ENCODE data around the gene ATP6V1B1. TPM values are rescaled to one million over a fixed set of nuclear protein-coding genes. Genes with fewer than 3 reads are reported as not detected.

The ATP6V1B1 gene
- total RNA-seq, 2 donors from 2014 or later, result not detected

DNA sequence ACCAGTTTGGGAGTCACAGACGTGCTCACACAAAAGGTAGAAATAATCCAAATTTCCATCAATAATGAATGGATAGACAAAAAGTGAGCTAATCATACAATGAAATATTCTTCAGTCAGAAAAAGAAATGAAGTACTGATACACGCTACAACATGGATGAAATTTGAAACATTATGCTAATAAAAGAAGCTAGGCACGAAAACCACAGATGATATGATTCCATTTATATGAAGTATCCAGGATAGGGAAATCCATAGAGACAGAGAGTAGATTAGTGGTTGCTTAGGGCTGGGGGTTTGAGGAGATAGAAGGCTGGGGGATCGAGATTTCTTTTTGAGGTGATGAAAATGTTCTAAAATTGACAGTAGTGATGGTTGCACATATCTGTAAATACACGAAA lies 43.0 kb upstream of the ATP6V1B1 start:
- no peaks in the 10 kb centered on the region for H3K9me3 Mint-ChIP-seq
- Histone ChIP-seq H3K36me3 (ENCODE audit: control insufficient read depth, insufficient read depth, low read length) (no peaks in the 10 kb centered on the region), H3K27ac (ENCODE audit: low read depth, low read length) (no peak overlapping the region), H3K4me1 (ENCODE audit: control insufficient read depth, insufficient read depth, low read length) (peaks cover 5% of the 10 kb centered on the region), H3K9me3 (ENCODE audit: control insufficient read depth, low read length) (no peaks in the 10 kb centered on the region), H3K9ac (ENCODE audit: extremely low read depth, low read length, poor library complexity, severe bottlenecking) (no peak overlapping the region), H3K4me3 (ENCODE audit: low read length) (no peak overlapping the region), H3K27me3 (ENCODE audit: control insufficient read depth, insufficient read depth, low read length, poor library complexity, severe bottlenecking) (peaks cover 100% of the 10 kb centered on the region)
- peaks cover 100% of the 10 kb centered on the region for H3K27me3 Mint-ChIP-seq (ENCODE audit: insufficient read depth)
- peaks cover 18% of the 10 kb centered on the region for H3K4me1 Mint-ChIP-seq
- H3K4me3 Mint-ChIP-seq, result no peak overlapping the region
- H3K27ac Mint-ChIP-seq, result no peak overlapping the region
- DNase-seq, result no peak
- TF ChIP-seq, protein P1, sequence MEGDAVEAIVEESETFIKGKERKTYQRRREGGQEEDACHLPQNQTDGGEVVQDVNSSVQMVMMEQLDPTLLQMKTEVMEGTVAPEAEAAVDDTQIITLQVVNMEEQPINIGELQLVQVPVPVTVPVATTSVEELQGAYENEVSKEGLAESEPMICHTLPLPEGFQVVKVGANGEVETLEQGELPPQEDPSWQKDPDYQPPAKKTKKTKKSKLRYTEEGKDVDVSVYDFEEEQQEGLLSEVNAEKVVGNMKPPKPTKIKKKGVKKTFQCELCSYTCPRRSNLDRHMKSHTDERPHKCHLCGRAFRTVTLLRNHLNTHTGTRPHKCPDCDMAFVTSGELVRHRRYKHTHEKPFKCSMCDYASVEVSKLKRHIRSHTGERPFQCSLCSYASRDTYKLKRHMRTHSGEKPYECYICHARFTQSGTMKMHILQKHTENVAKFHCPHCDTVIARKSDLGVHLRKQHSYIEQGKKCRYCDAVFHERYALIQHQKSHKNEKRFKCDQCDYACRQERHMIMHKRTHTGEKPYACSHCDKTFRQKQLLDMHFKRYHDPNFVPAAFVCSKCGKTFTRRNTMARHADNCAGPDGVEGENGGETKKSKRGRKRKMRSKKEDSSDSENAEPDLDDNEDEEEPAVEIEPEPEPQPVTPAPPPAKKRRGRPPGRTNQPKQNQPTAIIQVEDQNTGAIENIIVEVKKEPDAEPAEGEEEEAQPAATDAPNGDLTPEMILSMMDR (conservative IDR thresholded peaks at IDR 0.05), result no peak
- no peaks in the 10 kb centered on the region for H3K36me3 Mint-ChIP-seq (ENCODE audit: low read depth)
- 58 to 64% methylated on average over 2 to 4 of the region's 5 CpGs for WGBS, 2 experiments (ENCODE audit: insufficient coverage in 1 of 2, insufficient read length in 1 of 2)

DNA sequence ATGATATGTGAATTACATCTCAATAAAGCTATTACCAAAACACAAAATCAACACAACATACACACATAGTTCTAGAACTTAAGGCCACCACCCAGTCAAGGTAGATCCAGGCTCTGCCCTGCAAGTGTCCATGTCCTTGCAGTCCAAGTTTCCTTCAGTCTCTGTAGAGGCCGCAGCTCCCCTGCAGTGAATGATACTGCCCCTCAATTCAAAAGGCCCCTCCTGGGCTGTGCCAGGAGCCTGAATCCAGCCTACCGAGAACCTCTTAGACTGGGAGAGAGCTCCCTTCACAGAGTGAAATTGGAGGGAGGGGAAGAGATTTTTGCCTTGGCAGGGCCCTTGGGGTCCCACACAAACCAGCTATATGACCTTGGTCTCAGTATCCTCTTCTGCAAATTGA lies 42.5 kb upstream of the ATP6V1B1 start:
- 31 to 36% methylated on average over 2 of the region's 2 CpGs for WGBS, 2 experiments (ENCODE audit: insufficient coverage in 1 of 2, insufficient read length in 1 of 2)
- Histone ChIP-seq H3K36me3 (ENCODE audit: control insufficient read depth, insufficient read depth, low read length) (no peaks in the 10 kb centered on the region), H3K9me3 (ENCODE audit: control insufficient read depth, low read length) (no peaks in the 10 kb centered on the region), H3K4me1 (ENCODE audit: control insufficient read depth, insufficient read depth, low read length) (peaks cover 5% of the 10 kb centered on the region), H3K27me3 (ENCODE audit: control insufficient read depth, insufficient read depth, low read length, poor library complexity, severe bottlenecking) (peaks cover 100% of the 10 kb centered on the region), H3K4me3 (ENCODE audit: low read length) (no peak overlapping the region), H3K9ac (ENCODE audit: extremely low read depth, low read length, poor library complexity, severe bottlenecking) (no peak overlapping the region), H3K27ac (ENCODE audit: low read depth, low read length) (no peak overlapping the region)
- H3K27ac Mint-ChIP-seq, result no peak overlapping the region
- TF ChIP-seq, protein P1 (conservative IDR thresholded peaks at IDR 0.05), result no peak
- H3K4me3 Mint-ChIP-seq, result no peak overlapping the region
- no peaks in the 10 kb centered on the region for H3K9me3 Mint-ChIP-seq
- no peaks in the 10 kb centered on the region for H3K36me3 Mint-ChIP-seq (ENCODE audit: low read depth)
- H3K27me3 Mint-ChIP-seq (ENCODE audit: insufficient read depth), result peaks cover 100% of the 10 kb centered on the region
- no peak for DNase-seq
- H3K4me1 Mint-ChIP-seq, result peaks cover 13% of the 10 kb centered on the region

DNA sequence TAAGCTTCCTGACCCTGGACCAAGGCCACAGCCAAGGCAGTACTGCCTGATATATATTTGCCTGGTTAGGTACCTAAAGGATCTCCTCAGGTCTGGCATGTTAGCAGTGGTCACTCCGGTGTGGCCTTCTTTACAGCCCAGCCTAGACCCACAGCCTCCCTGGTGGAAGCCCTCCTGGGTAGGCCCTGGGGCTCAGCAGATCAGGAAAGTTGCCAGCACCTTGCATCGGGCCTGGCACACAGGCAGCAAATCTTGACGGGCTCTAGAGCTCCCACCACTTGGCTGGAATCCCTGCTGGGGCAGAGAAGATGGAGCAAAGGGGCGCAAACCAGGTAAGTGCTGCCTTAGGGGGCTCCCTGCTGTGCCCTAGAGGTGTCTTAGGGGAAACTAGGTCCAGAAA lies 40.9 kb upstream of the ATP6V1B1 start:
- H3K9ac ChIP-seq (ENCODE audit: extremely low read depth, low read length, poor library complexity, severe bottlenecking), result no peak overlapping the region
- Mint-ChIP-seq H3K4me1 (peaks cover 12% of the 10 kb centered on the region), H3K36me3 (ENCODE audit: low read depth) (no peaks in the 10 kb centered on the region), H3K27me3 (ENCODE audit: insufficient read depth) (peaks cover 100% of the 10 kb centered on the region), H3K27ac (no peak overlapping the region), H3K9me3 (no peaks in the 10 kb centered on the region), H3K4me3 (no peak overlapping the region)
- WGBS, 2 experiments (ENCODE audit: insufficient coverage in 1 of 2, insufficient read length in 1 of 2), result 50 to 72% methylated on average over 3 to 4 of the region's 4 CpGs
- no peaks in the 10 kb centered on the region for H3K9me3 ChIP-seq (ENCODE audit: control insufficient read depth, low read length)
- peaks cover 5% of the 10 kb centered on the region for H3K4me1 ChIP-seq (ENCODE audit: control insufficient read depth, insufficient read depth, low read length)
- no peaks in the 10 kb centered on the region for H3K36me3 ChIP-seq (ENCODE audit: control insufficient read depth, insufficient read depth, low read length)
- DNase-seq, result no peak
- TF ChIP-seq, protein P1 (conservative IDR thresholded peaks at IDR 0.05), result no peak
- no peak overlapping the region for H3K4me3 ChIP-seq (ENCODE audit: low read length)
- H3K27ac ChIP-seq (ENCODE audit: low read depth, low read length), result no peak overlapping the region
- peaks cover 100% of the 10 kb centered on the region for H3K27me3 ChIP-seq (ENCODE audit: control insufficient read depth, insufficient read depth, low read length, poor library complexity, severe bottlenecking)
